K562 (cell line): ENCODE data around the gene MYBPH. TPM values are rescaled to one million over a fixed set of nuclear protein-coding genes. Genes with fewer than 3 reads are reported as not detected.

Source experiments
- ATAC-seq: fragments of 200-7000 bp; cut with Tn5 transposase; 3 replicates; pipeline ENCODE4 v1.9.1; 2020; ENCODE audit warnings: moderate library complexity
- BruUV-seq: library from RNA; stranded (reverse); fragments of 400-500 nt; replicated peaks from 2 replicates; lab custom pipeline; 2021; lab: Mats Ljungman, UMichigan
- CTCF ChIA-PET: fragments of 300-600 bp; formaldehyde crosslinking; extraction: SDS; loops from one replicate; lab custom pipeline; 2021; ENCODE audit warnings: low intra/inter-chr PET ratio; lab: Yijun Ruan, JAX
- POLR2A ChIA-PET: fragments of 300-600, 350-650 bp; sonication (Branson Sonifier 250); formaldehyde crosslinking; extraction: SDS; loops from one replicate; lab custom pipeline; 2021; ENCODE audit warnings: antibody characterized with exemption, inconsistent platforms; lab: Yijun Ruan, JAX
- DNase-seq, 4 experiments: peaks; one replicate each; pipeline versions ENCODE4 v3.0.0 to v3.0.0-alpha.2; 2011 to 2018; ENCODE audit warnings: low spot score in 3 of 4, mixed read lengths in 3 of 4; ENCODE audit errors: extremely low read depth in 1 of 4
- FAIRE-seq: peaks from 2 replicates; lab custom pipeline; 2011; peaks lifted over from hg19 to GRCh38; lab: Jason Lieb, UNC
- H2AFZ ChIP-seq: 2 replicates; pipeline ENCODE4 v1.6.0; 2011; ENCODE audit warnings: low read depth, low read length, control low read depth, inconsistent platforms
- H3K27ac ChIP-seq: fragments of 200-600 bp; 3 replicates; pipeline ENCODE4 v1.8.0; 2011; ENCODE audit warnings: low read depth, mild to moderate bottlenecking, control low read depth, inconsistent platforms, low read length, moderate library complexity, mixed read lengths; ENCODE audit errors: extremely low read depth
- H3K27me3 ChIP-seq, 2 experiments: fragments of 300-600 bp in 1 of 2; 2 replicates in 1 of 2; 3 replicates in 1 of 2; pipeline versions ENCODE4 v1.6.0 to v1.8.0; 2011; ENCODE audit warnings: inconsistent platforms in 2 of 2, low read length in 2 of 2, mild to moderate bottlenecking in 1 of 2, mixed read lengths in 1 of 2, moderate library complexity in 1 of 2; ENCODE audit not compliant: control insufficient read depth in 2 of 2, insufficient read depth in 2 of 2
- H3K36me3 ChIP-seq: fragments of 300-600 bp; 3 replicates; pipeline ENCODE4 v1.8.0; 2011; ENCODE audit warnings: mild to moderate bottlenecking, low read length, inconsistent platforms; ENCODE audit not compliant: control insufficient read depth, insufficient read depth
- H3K4me1 ChIP-seq, 2 experiments: fragments of 200-600 bp in 1 of 2; replicated peaks in 1 of 2; 2 replicates in 1 of 2; 3 replicates in 1 of 2; pipeline versions ENCODE4 v1.5.1 to v1.8.0; 2011; ENCODE audit warnings: inconsistent platforms in 2 of 2, low read length in 2 of 2, mild to moderate bottlenecking in 1 of 2, mixed read lengths in 1 of 2, moderate library complexity in 1 of 2; ENCODE audit not compliant: control insufficient read depth in 2 of 2, insufficient read depth in 2 of 2
- H3K4me2 ChIP-seq: 2 replicates; pipeline ENCODE4 v1.6.1; 2011; ENCODE audit warnings: low read length, control low read depth, inconsistent platforms, mixed read lengths; ENCODE audit not compliant: insufficient read depth
- H3K4me3 ChIP-seq: fragments of 200-600 bp; sonication (generic), shearing (Covaris generic); 2 replicates; pipeline ENCODE4 v1.5.1; 2016; ENCODE audit warnings: control low read depth, inconsistent platforms
- H3K79me2 ChIP-seq: fragments of 200-600 bp; 3 replicates; pipeline ENCODE4 v1.8.0; 2011; ENCODE audit warnings: low read length, inconsistent platforms; ENCODE audit not compliant: control insufficient read depth, insufficient read depth
- H3K9ac ChIP-seq, 2 experiments: 2 replicates each; pipeline versions ENCODE4 v1.6.0 to v1.6.1; 2011; ENCODE audit warnings: low read depth in 2 of 2, low read length in 2 of 2, control low read depth in 1 of 2, inconsistent platforms in 1 of 2, mild to moderate bottlenecking in 1 of 2, mixed read lengths in 1 of 2; ENCODE audit not compliant: insufficient read depth in 1 of 2
- H3K9me1 ChIP-seq: one replicate; pipeline ENCODE4 v1.6.0; 2011; ENCODE audit warnings: inconsistent platforms, mild to moderate bottlenecking, low read length, moderate library complexity; ENCODE audit not compliant: control insufficient read depth, insufficient read depth
- H3K9me3 ChIP-seq: replicated peaks from 2 replicates; pipeline ENCODE4 v1.5.1; 2011; ENCODE audit warnings: low read depth, low read length, inconsistent platforms; ENCODE audit not compliant: control insufficient read depth, insufficient read depth
- H4K20me1 ChIP-seq: replicated peaks from 2 replicates; pipeline ENCODE4 v1.6.1; 2011; ENCODE audit warnings: low read length, inconsistent platforms, mixed read lengths; ENCODE audit not compliant: control insufficient read depth, insufficient read depth
- BRCA1 ChIP-seq, 2 experiments: fragments of 450-650 bp in 1 of 2; sonication (generic) in 1 of 2; formaldehyde crosslinking in 1 of 2; IDR thresholded peaks; 2 replicates each; pipeline versions ENCODE4 v1.5.0 to v1.6.1; 2017 to 2020; ENCODE audit warnings: mild to moderate bottlenecking in 1 of 2, missing genetic modification reagents in 1 of 2
- BRD9 ChIP-seq: fragments of 450-650 bp; IDR thresholded peaks from 2 replicates; pipeline ENCODE4 v1.6.1; 2018; ENCODE audit warnings: low read depth; ENCODE audit not compliant: partially characterized antibody
- CREB1 ChIP-seq, 2 experiments: sonication (generic) in 1 of 2; formaldehyde crosslinking in 1 of 2; IDR thresholded peaks; 2 replicates each; pipeline versions ENCODE4 v1.6.1 to v1.8.0; 2012 to 2022; ENCODE audit warnings: inconsistent platforms in 1 of 2, mild to moderate bottlenecking in 1 of 2, missing genetic modification reagents in 1 of 2, moderate library complexity in 1 of 2
- KLF1 ChIP-seq: fragments of 450-650 bp; IDR thresholded peaks from 2 replicates; pipeline ENCODE4 v1.6.1; 2016; ENCODE audit warnings: missing genetic modification characterization, missing compliant biosample characterization
- NRF1 ChIP-seq, 2 experiments: fragments of 450-650 bp; IDR thresholded peaks in 1 of 2; conservative IDR thresholded peaks in 1 of 2; 2 replicates each; pipeline ENCODE4 v1.6.1; 2014; ENCODE audit warnings: mild to moderate bottlenecking in 2 of 2
- PHB2 ChIP-seq: fragments of 450-650 bp; IDR thresholded peaks from 2 replicates; pipeline ENCODE4 v1.6.1; 2017; ENCODE audit warnings: low read depth
- SMARCA5 ChIP-seq: fragments of 450-650 bp; IDR thresholded peaks from 2 replicates; pipeline ENCODE4 v1.6.1; 2016
- TSC22D4 ChIP-seq: fragments of 450-650 bp; IDR thresholded peaks from 2 replicates; pipeline ENCODE4 v1.6.1; 2016; ENCODE audit warnings: missing genetic modification characterization, missing biosample characterization, control low read depth
- WGBS: fragments of 100-300 bp; shearing (Covaris generic); methylation state at CpG from one replicate; pipeline ENCODE4 v1.1.6; 2016; ENCODE audit warnings: low coverage, mixed read lengths; ENCODE audit not compliant: insufficient coverage; ENCODE audit errors: missing lambda C conversion rate; 5-methylcytosine and 5-hydroxymethylcytosine counted together
- in situ Hi-C: fragments of 300-500 bp; cut with MboI; formaldehyde crosslinking; loops from 4 replicates; pipeline ENCODE4 v1.15.0; 2018; ENCODE audit warnings: inconsistent platforms, mixed read lengths
- intact Hi-C: fragments of 100-400 bp; cut with micrococcal nuclease; formaldehyde crosslinking; loops from 2 replicates; pipeline ENCODE4 v1.14.2; 2022
- polyA plus RNA-seq, 8 experiments: library from polyadenylated mRNA; depleted of rRNA in 4 of 8; stranded (reverse) in 5 of 8; unstranded in 3 of 8; fragments of >200 nt; fragmentation: Nextera tagmentation in 2 of 8; fragmentation: Illumina TruSeq in 1 of 8; extraction: Ambion mirVana in 2 of 8; extraction: Trizol in 1 of 8; gene quantifications; 2 replicates each; pipeline versions ENCODE4 v1.2.1 to v1.2.3, GENCODE V29; 2011 to 2014; ENCODE audit warnings: inconsistent platforms in 1 of 8, missing spikeins in 1 of 8
- total RNA-seq, 7 experiments: library from RNA; depleted of rRNA in 6 of 7; stranded (reverse); fragments of >200 nt in 6 of 7; fragmentation: Illumina TruSeq in 2 of 7; extraction: Trizol in 2 of 7; gene quantifications; 2 replicates each; pipeline versions ENCODE4 v1.2.1 to v1.2.3, GENCODE V29; 2011 to 2021; ENCODE audit warnings: low replicate concordance in 1 of 7

The MYBPH gene
- total and polyA plus RNA-seq, 9 of the 15 experiments (the other 6 are each of a cell fraction or from before 2014, with no cell fraction given), result 0.13 TPM; not detected in 8

GRCh38 chr1:203169770-203170520, 5.7 kb downstream of the MYBPH start:
- Histone ChIP-seq H3K9me3 (no peaks in the 10 kb centered on the region), H3K27ac (no peak overlapping the region), H3K4me3 (no peak overlapping the region), H3K27me3 (peaks cover 24 to 69% of the 10 kb centered on the region in 2 experiments; a peak in 4 of 5 replicates), H3K4me2 (no peak overlapping the region), H4K20me1 (peaks cover 33% of the 10 kb centered on the region), H3K4me1 (peaks cover 0 to 15% of the 10 kb centered on the region in 2 experiments; a peak in 1 of 5 replicates), H3K9ac (no peak overlapping the region), H3K79me2 (no peaks in the 10 kb centered on the region), H2AFZ (no peak overlapping the region), H3K9me1 (no peaks in the 10 kb centered on the region), H3K36me3 (no peaks in the 10 kb centered on the region)
- DNase-seq (no peak), ATAC-seq (no peak), FAIRE-seq (no peak)
- ChIA-PET CTCF (interaction anchor here (3.5 kb wide), 1 partner anchor 52 kb away, joined by 27 read pairs; no protein-coding TSS in a partner anchor), POLR2A (interaction anchor here (0.5 kb wide), 1 partner anchor 46 kb away, joined by 3 read pairs; no protein-coding TSS in a partner anchor)
- intact Hi-C loops (no loop called here), in situ Hi-C loops (no loop called here)
- TF ChIP-seq NRF1 (conservative IDR thresholded peaks at IDR 0.05 in 1 of 2, IDR thresholded peaks at IDR 0.05 in 1 of 2), result peak; percentile 56 to 58
- no peak for TF ChIP-seq SMARCA5
- no TSS peak for BruUV-seq
- 2% methylated on average over 21 of the region's 21 CpGs for WGBS

- Histone ChIP-seq H2AFZ (no peak overlapping the region), H3K79me2 (no peaks in the 10 kb centered on the region), H3K9me1 (no peaks in the 10 kb centered on the region), H3K9me3 (no peaks in the 10 kb centered on the region), H3K4me2 (no peak overlapping the region), H3K27me3 (peaks cover 29 to 73% of the 10 kb centered on the region in 2 experiments; a peak in 4 of 5 replicates), H3K9ac (no peak overlapping the region), H4K20me1 (peaks cover 33% of the 10 kb centered on the region), H3K4me1 (peaks cover 0 to 12% of the 10 kb centered on the region in 2 experiments; a peak in 1 of 5 replicates), H3K4me3 (no peak overlapping the region), H3K27ac (no peak overlapping the region), H3K36me3 (no peaks in the 10 kb centered on the region)
- no TSS peak for BruUV-seq
- in situ Hi-C loops (no loop called here), intact Hi-C loops (no loop called here)
- ATAC-seq (no peak), FAIRE-seq (no peak), DNase-seq (no peak)
- ChIA-PET CTCF (interaction anchor here (0.6 kb wide), 1 partner anchor 607 kb away, joined by 3 read pairs; no protein-coding TSS in a partner anchor), POLR2A (interaction anchor here (0.6 kb wide), 1 partner anchor 26 kb away, joined by 3 read pairs; no protein-coding TSS in a partner anchor)
- TF ChIP-seq KLF1 (tag), result no peak
- no peak for TF ChIP-seq TSC22D4 (tag)
- no peak for TF ChIP-seq PHB2
- no peak for TF ChIP-seq CREB1 (IDR thresholded peaks at IDR 0.05)
- no peak for TF ChIP-seq CREB1 (CRISPR knock-in tag; IDR thresholded peaks at IDR 0.05)
- TF ChIP-seq BRD9, result no peak
- TF ChIP-seq BRCA1 (IDR thresholded peaks at IDR 0.05), result no peak
- TF ChIP-seq BRCA1 (CRISPR knock-in tag; IDR thresholded peaks at IDR 0.05), result no peak
- WGBS, result 2% methylated on average over 9 of the region's 9 CpGs
Measured at GRCh38 chr1:203168991-203169390, 6.6 kb downstream of the MYBPH start.
